CD4-positive, alpha-beta T cell treated with Interleukin-15 for 4 hours (primary cell): Measurements from ENCODE around the gene PIK3CB.
"Not testable (repeated sequence)": the region's sequence is repeated elsewhere in the genome, so short reads cannot be mapped to it uniquely, and the experiment has no call there.

ENCODE experiments used
- DNase-seq: peaks from one replicate; pipeline ENCODE4 v3.0.0-alpha.2; 2020; ENCODE audit warnings: low spot score

Gene PIK3CB

GRCh38 chr3:138846824-138847223, 12.1 kb upstream of the PIK3CB start:
- DNase-seq = not testable (repeated sequence)

- no peak for DNase-seq
Measured at GRCh38 chr3:138846262-138846791, 11.6 kb upstream of the PIK3CB start.

GRCh38 chr3:138845771-138846173, 11.0 kb upstream of the PIK3CB start:
- no peak for DNase-seq

- DNase-seq = no peak
Measured at GRCh38 chr3:138845181-138845601, 10.5 kb upstream of the PIK3CB start.

- no peak for DNase-seq
Measured at GRCh38 chr3:138842483-138843188, 7.9 kb upstream of the PIK3CB start.

- DNase-seq = not testable (repeated sequence)
Measured at GRCh38 chr3:138838385-138838784, 3.7 kb upstream of the PIK3CB start.

GRCh38 chr3:138835846-138836245, 1.1 kb upstream of the PIK3CB start:
- not testable (repeated sequence) for DNase-seq

GRCh38 chr3:138835397-138835757, 649 bp upstream of the PIK3CB start:
- no peak for DNase-seq

GRCh38 chr3:138833899-138834595, 681 bp downstream of the PIK3CB start:
- no peak for DNase-seq

GRCh38 chr3:138832473-138833057, 2.2 kb downstream of the PIK3CB start:
- not testable (repeated sequence) for DNase-seq

- DNase-seq = no peak
Measured at GRCh38 chr3:138829886-138830510, 4.7 kb downstream of the PIK3CB start.

- no peak for DNase-seq
Measured at GRCh38 chr3:138829097-138829496, 5.6 kb downstream of the PIK3CB start.

- DNase-seq = no peak
Measured at GRCh38 chr3:138827222-138827621, 7.5 kb downstream of the PIK3CB start.

- DNase-seq = no peak
Measured at GRCh38 chr3:138825336-138825735, 9.4 kb downstream of the PIK3CB start.

GRCh38 chr3:138824114-138824506, 10.6 kb downstream of the PIK3CB start:
- no peak for DNase-seq

- not testable (repeated sequence) for DNase-seq
Measured at GRCh38 chr3:138820379-138820778, 14.3 kb downstream of the PIK3CB start.

- no peak for DNase-seq
Measured at GRCh38 chr3:138818185-138818860, 16.4 kb downstream of the PIK3CB start.

- no peak for DNase-seq
Measured at GRCh38 chr3:138817695-138818094, 17.0 kb downstream of the PIK3CB start.

GRCh38 chr3:138812806-138813205, 21.9 kb downstream of the PIK3CB start:
- DNase-seq = no peak

GRCh38 chr3:138809500-138810256, 25.1 kb downstream of the PIK3CB start:
- no peak for DNase-seq

- no peak for DNase-seq
Measured at GRCh38 chr3:138806376-138807080, 28.2 kb downstream of the PIK3CB start.
